Upper lobe of left lung (tissue), 4 donors: ENCODE results near the gene LRP1B.

ENCODE experiments used
- CTCF ChIP-seq, 6 experiments: fragments of 450-650 bp in 4 of 6; fragments of 200-600 bp in 2 of 6; sonication (generic) in 2 of 6; IDR thresholded peaks; one replicate each; pipeline ENCODE4 v1.5.1; 2016 to 2019; ENCODE audit warnings: antibody characterized with exemption in 6 of 6
- EP300 ChIP-seq, 4 donors: sonication (generic); formaldehyde crosslinking; IDR thresholded peaks; one replicate each; pipeline ENCODE4 v1.5.1; 2017; ENCODE audit warnings: antibody characterized with exemption in 4 of 4, control low read depth in 2 of 4
- POLR2AphosphoS5 ChIP-seq, 2 donors: sonication (generic); formaldehyde crosslinking; IDR thresholded peaks; one replicate each; pipeline ENCODE4 v1.5.1; 2017; ENCODE audit warnings: antibody characterized with exemption in 2 of 2

- no peak for TF ChIP-seq CTCF (IDR thresholded peaks at IDR 0.05)
- TF ChIP-seq EP300 (IDR thresholded peaks at IDR 0.05): no peak
- TF ChIP-seq POLR2AphosphoS5 (IDR thresholded peaks at IDR 0.05): no peak
These were observed 789.4 kb downstream of the LRP1B start for GRCh38 chr2:141341444-141341843.
